PC-9 (cell line): Measurements from ENCODE around the gene PRPF4. TPM values are rescaled to one million over a fixed set of nuclear protein-coding genes. Genes with fewer than 3 reads are reported as not detected.
"Not testable (repeated sequence)": the region's sequence is repeated elsewhere in the genome, so short reads cannot be mapped to it uniquely, and the experiment has no call there.

ENCODE experiments used
- BruUV-seq: library from RNA; stranded (reverse); fragments of 400-500 nt; replicated peaks from 2 replicates; lab custom pipeline; 2021; lab: Mats Ljungman, UMichigan
- CTCF ChIA-PET: fragments of 300-600 bp; sonication (Branson Sonifier 250); formaldehyde crosslinking; loops from one replicate; lab custom pipeline; 2022; ENCODE audit warnings: antibody characterized with exemption; lab: Charles Lee
- POLR2A ChIA-PET: fragments of 300-600 bp; sonication (Branson Sonifier 250); formaldehyde crosslinking; loops from one replicate; lab custom pipeline; 2022; ENCODE audit warnings: antibody characterized with exemption; ENCODE audit not compliant: unreplicated experiment; lab: Charles Lee
- DNase-seq, 2 experiments: peaks; one replicate each; pipeline versions ENCODE4 v3.0.0 to v3.0.0-alpha.2; 2015 to 2022; ENCODE audit warnings: mixed read lengths in 1 of 2
- H2AFZ ChIP-seq: fragments of 200-600 bp; sonication (generic); 2 replicates; pipeline ENCODE4 v1.8.1; 2017; ENCODE audit warnings: antibody characterized with exemption
- H3F3A ChIP-seq: fragments of 200-600 bp; sonication (generic); 2 replicates; pipeline ENCODE4 v1.8.1; 2017; ENCODE audit warnings: antibody characterized with exemption, mild to moderate bottlenecking, low read depth; ENCODE audit not compliant: insufficient read depth
- H3K27ac ChIP-seq: fragments of 200-600 bp; sonication (generic); 2 replicates; pipeline ENCODE4 v1.6.1; 2016; ENCODE audit warnings: mixed run types
- H3K27me3 ChIP-seq: fragments of 200-600 bp; sonication (generic); 2 replicates; pipeline ENCODE4 v1.6.1; 2016; ENCODE audit warnings: low read depth, mixed run types; ENCODE audit not compliant: insufficient read depth
- H3K36me3 ChIP-seq: fragments of 200-600 bp; sonication (generic); 2 replicates; pipeline ENCODE4 v1.6.1; 2016; ENCODE audit warnings: low read depth, mixed run types
- H3K4me1 ChIP-seq: fragments of 200-600 bp; sonication (generic); replicated peaks from 2 replicates; pipeline ENCODE4 v1.6.1; 2016; ENCODE audit warnings: mixed run types; ENCODE audit not compliant: insufficient read depth
- H3K4me2 ChIP-seq: fragments of 200-600 bp; sonication (generic); 2 replicates; pipeline ENCODE4 v1.6.1; 2017; ENCODE audit warnings: mixed run types
- H3K4me3 ChIP-seq: fragments of 200-600 bp; sonication (generic); 2 replicates; pipeline ENCODE4 v1.6.1; 2016; ENCODE audit warnings: mixed run types
- H3K79me2 ChIP-seq: fragments of 200-600 bp; sonication (generic); 2 replicates; pipeline ENCODE4 v1.6.1; 2017; ENCODE audit warnings: low read depth, mixed run types
- H3K9me2 ChIP-seq: fragments of 200-600 bp; sonication (generic); 2 replicates; pipeline ENCODE4 v1.8.1; 2017; ENCODE audit warnings: mild to moderate bottlenecking; ENCODE audit not compliant: insufficient read depth
- H3K9me3 ChIP-seq: fragments of 200-600 bp; sonication (generic); 2 replicates; pipeline ENCODE4 v1.8.1; 2016; ENCODE audit warnings: low read depth; ENCODE audit not compliant: insufficient read depth
- H4K20me1 ChIP-seq: fragments of 200-600 bp; sonication (generic); 2 replicates; pipeline ENCODE4 v1.8.1; 2017; ENCODE audit not compliant: insufficient read depth
- EZH2 ChIP-seq: fragments of 200-600 bp; sonication (generic); IDR thresholded peaks from 2 replicates; pipeline ENCODE4 v1.8.0; 2017; ENCODE audit warnings: antibody characterized with exemption, low read depth
- intact Hi-C: fragments of 100-400 bp; cut with micrococcal nuclease; formaldehyde crosslinking; loops from one replicate; pipeline ENCODE4 v1.10.0; 2022; ENCODE audit not compliant: unreplicated experiment
- total RNA-seq: library from RNA; stranded (reverse); gene quantifications from 2 replicates; pipeline ENCODE4 v1.2.3, GENCODE V29; 2021
- TF ChIP-seq, protein P1 (sequence below): fragments of 200-600 bp; sonication (generic); conservative IDR thresholded peaks from 2 replicates; pipeline ENCODE4 v1.6.1; 2017; ENCODE audit warnings: mixed run types, antibody characterized with exemption, mild to moderate bottlenecking, moderate library complexity

PRPF4 gene
- total RNA-seq, 1 experiment from 2014 or later, result 36.3 TPM

DNA sequence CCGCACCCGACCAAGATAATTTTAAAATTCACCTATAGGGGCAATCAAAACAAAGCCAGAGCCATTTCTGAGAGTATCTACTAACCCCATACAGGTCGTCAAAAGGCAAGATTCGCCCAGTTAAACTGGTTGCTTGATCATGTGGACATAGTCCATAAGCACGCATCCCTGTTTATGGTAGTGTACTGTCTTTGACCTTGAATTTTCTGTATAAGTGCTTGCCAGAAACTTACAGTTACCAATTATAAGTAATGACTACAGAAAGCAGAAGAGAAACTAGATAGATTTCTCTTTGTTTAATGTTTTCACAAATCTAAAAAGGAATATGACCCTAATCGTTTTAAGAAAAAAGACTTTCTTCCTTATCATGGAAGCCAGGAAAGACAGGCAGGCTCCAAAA lies 28.5 kb upstream of the PRPF4 start:
- Histone ChIP-seq H3F3A (no peaks in the 10 kb centered on the region), H4K20me1 (0 out of 2 replicates have a peak, but pooled peaks cover 3% of the 10 kb centered on the region), H3K36me3 (no peaks in the 10 kb centered on the region), H3K27ac (no peak overlapping the region), H3K9me2 (no peaks in the 10 kb centered on the region), H3K27me3 (no peaks in the 10 kb centered on the region), H3K4me3 (no peak overlapping the region), H3K9me3 (no peaks in the 10 kb centered on the region), H3K4me1 (no peaks in the 10 kb centered on the region), H3K4me2 (no peak overlapping the region), H3K79me2 (no peaks in the 10 kb centered on the region), H2AFZ (no peak overlapping the region)
- intact Hi-C loops, result no loop called here
- ChIA-PET CTCF (no interaction called here), POLR2A (no interaction called here)
- no peak for DNase-seq
- no TSS peak for BruUV-seq
- TF ChIP-seq, protein P1, sequence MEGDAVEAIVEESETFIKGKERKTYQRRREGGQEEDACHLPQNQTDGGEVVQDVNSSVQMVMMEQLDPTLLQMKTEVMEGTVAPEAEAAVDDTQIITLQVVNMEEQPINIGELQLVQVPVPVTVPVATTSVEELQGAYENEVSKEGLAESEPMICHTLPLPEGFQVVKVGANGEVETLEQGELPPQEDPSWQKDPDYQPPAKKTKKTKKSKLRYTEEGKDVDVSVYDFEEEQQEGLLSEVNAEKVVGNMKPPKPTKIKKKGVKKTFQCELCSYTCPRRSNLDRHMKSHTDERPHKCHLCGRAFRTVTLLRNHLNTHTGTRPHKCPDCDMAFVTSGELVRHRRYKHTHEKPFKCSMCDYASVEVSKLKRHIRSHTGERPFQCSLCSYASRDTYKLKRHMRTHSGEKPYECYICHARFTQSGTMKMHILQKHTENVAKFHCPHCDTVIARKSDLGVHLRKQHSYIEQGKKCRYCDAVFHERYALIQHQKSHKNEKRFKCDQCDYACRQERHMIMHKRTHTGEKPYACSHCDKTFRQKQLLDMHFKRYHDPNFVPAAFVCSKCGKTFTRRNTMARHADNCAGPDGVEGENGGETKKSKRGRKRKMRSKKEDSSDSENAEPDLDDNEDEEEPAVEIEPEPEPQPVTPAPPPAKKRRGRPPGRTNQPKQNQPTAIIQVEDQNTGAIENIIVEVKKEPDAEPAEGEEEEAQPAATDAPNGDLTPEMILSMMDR, result no peak
- TF ChIP-seq EZH2, result no peak

DNA sequence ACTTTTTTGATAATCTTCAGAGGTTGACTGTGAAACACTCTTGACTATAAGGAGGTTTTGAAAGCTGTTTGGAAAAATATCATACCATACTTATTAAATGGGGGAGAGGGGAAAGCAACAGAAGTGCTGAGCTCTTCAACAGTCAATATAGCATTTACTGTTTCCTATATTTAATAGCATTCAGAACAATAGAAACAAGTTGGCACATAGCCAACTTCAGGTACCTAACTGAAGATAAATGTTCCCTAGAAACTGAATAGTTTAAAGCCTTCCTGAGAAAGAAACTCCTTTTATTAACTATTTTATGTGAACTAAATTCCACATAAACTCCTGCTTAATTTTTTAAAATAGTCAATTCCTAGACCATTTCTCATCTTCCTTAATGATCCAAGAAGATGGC lies 27.8 kb upstream of the PRPF4 start:
- H3K27me3 ChIP-seq, result no peaks in the 10 kb centered on the region
- no peak overlapping the region for H2AFZ ChIP-seq
- H3K79me2 ChIP-seq, result no peaks in the 10 kb centered on the region
- no peaks in the 10 kb centered on the region for H3K4me1 ChIP-seq
- H3K9me2 ChIP-seq, result no peaks in the 10 kb centered on the region
- no peak overlapping the region for H3K4me3 ChIP-seq
- ChIA-PET CTCF (interaction anchor here (0.7 kb wide), 1 partner anchor 1137 kb away, joined by 5 read pairs; no protein-coding TSS in a partner anchor), POLR2A (interaction anchor here (1.0 kb wide), 1 partner anchor 956 kb away, joined by 3 read pairs; no protein-coding TSS in a partner anchor)
- TF ChIP-seq, protein P1, result no peak
- no peak for TF ChIP-seq EZH2
- no TSS peak for BruUV-seq
- no peak for DNase-seq
- no peaks in the 10 kb centered on the region for H3K9me3 ChIP-seq
- no peaks in the 10 kb centered on the region for H3K36me3 ChIP-seq
- H3F3A ChIP-seq, result no peaks in the 10 kb centered on the region
- 0 out of 2 replicates have a peak, but pooled peaks cover 3% of the 10 kb centered on the region for H4K20me1 ChIP-seq
- intact Hi-C loops, result no loop called here
- no peak overlapping the region for H3K4me2 ChIP-seq
- no peak overlapping the region for H3K27ac ChIP-seq

DNA sequence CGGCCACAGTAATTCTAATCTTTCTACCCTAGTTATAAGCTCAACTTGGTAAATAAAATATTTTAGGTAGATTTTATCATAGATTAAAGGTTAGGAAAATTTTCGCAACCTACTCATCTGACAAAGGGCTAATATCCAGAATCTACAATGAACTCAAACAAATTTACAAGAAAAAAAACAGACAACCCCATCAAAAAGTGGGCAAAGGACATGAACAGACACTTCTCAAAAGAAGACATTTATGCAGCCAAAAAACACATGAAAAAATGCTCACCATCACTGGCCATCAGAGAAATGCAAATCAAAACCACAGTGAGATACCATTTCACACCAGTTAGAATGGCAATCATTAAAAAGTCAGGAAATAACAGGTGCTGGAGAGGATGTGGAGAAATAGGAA lies 25.8 kb upstream of the PRPF4 start:
- H2AFZ ChIP-seq, H3K9me2 ChIP-seq, H3K4me1 ChIP-seq, H4K20me1 ChIP-seq, H3K36me3 ChIP-seq, DNase-seq, H3K27ac ChIP-seq, intact Hi-C loops, H3K4me3 ChIP-seq, CTCF ChIA-PET, H3F3A ChIP-seq, H3K4me2 ChIP-seq, H3K9me3 ChIP-seq, H3K27me3 ChIP-seq, H3K79me2 ChIP-seq, BruUV-seq: not testable (repeated sequence)
- POLR2A ChIA-PET, result interaction anchor here (0.7 kb wide), 1 partner anchor 72 kb away, joined by 6 read pairs; no protein-coding TSS in a partner anchor

GRCh38 chr9:113250807-113251206 lies 24.7 kb upstream of the PRPF4 start:
- Histone ChIP-seq H3F3A (no peaks in the 10 kb centered on the region), H3K27me3 (no peaks in the 10 kb centered on the region), H2AFZ (no peak overlapping the region), H3K79me2 (no peaks in the 10 kb centered on the region), H3K4me3 (no peak overlapping the region), H3K9me2 (no peaks in the 10 kb centered on the region), H3K27ac (no peak overlapping the region), H4K20me1 (0 out of 2 replicates have a peak, but pooled peaks cover 3% of the 10 kb centered on the region), H3K4me2 (no peak overlapping the region), H3K9me3 (no peaks in the 10 kb centered on the region), H3K4me1 (no peaks in the 10 kb centered on the region), H3K36me3 (no peaks in the 10 kb centered on the region)
- intact Hi-C loops, result no loop called here
- no TSS peak for BruUV-seq
- ChIA-PET CTCF (no interaction called here), POLR2A (no interaction called here)
- TF ChIP-seq, protein P1, result no peak
- TF ChIP-seq EZH2, result no peak
- DNase-seq, result no peak
